Limb (tissue), 2 donors: ENCODE data around the gene FHAD1.

Experiments
- DNase-seq, 2 donors: peaks; one replicate each; pipeline ENCODE4 v3.0.0-alpha.2; 2016; ENCODE audit errors: extremely low spot score in 2 of 2

The FHAD1 gene

DNA sequence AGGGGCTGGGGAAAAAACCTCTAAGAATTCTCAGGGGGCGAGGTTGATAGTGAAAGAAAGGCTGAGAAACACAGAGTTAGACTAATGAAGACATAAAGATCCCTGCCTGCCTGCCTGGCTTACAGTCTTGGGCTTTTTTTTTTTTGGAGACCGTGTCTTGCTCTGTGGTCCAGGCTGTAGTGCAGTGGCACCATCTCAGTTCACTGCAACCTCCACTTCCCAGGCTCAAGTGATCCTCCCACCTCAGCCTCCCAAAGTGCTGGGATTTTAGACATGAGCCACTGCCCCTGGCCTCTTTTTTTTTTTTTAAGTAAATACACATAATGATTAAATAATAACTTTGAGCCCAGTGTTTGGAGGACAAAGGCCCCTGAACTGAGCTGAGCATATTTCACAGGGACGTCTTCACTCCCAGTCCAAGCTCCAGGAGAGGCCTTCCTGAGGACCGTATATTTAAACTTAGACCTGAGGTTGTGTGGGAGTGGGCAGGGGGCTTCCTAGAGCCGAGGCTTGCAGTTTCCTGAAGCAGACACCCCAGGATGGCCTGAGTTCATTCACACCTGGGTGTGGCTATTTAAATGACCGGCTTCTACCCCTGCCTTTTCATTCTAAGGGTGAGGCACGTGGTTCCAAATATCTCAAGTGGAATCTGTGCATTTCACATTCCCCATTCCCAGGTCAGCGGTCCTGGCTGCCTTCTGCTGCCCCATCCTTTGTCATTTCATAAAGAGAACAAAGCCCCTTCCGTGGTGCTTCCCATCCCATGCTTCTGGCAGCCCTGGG is 146.6 kb downstream of the FHAD1 start:
- no peak for DNase-seq

DNA sequence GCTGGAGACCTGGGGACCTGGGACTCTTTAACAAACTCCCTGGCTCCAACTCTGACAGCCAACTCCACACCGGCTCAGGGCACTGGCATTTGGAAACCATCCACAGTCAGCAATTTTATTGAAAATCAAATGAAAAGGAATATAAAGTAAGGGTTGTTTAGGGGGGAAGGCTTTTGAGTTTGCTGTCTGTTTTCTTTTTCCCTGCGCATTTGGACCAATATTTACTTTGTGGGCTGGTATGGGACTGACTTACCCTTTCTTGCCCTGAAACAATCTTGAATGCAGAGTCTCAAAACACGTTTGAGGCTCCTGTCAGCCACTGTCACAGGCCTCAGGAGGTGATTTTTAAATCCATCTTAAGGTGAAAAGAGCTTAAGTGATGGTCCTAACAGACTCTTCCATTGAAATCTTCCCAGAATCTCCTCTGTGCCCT is 147.3 kb downstream of the FHAD1 start:
- DNase-seq, result no peak

DNA sequence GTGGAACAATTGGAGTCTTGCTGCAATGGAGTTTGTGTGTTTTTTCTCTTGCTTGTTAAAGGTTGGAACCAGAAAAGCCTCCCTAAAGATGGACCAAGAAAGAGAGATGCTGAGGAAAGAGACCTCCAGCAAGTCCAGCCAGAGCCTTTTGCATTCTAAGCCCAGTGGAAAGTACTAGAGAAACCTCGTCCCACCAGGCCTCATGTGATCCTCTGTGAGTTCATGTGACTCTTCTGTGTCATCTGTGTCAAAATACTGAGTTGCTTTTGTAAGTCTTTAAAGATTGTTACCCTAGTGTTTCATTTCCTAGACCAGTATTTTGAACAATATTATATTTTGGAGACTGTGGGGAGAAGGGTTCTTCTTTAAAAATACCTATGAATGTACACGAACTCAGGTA is 150.2 kb downstream of the FHAD1 start:
- no peak for DNase-seq

DNA sequence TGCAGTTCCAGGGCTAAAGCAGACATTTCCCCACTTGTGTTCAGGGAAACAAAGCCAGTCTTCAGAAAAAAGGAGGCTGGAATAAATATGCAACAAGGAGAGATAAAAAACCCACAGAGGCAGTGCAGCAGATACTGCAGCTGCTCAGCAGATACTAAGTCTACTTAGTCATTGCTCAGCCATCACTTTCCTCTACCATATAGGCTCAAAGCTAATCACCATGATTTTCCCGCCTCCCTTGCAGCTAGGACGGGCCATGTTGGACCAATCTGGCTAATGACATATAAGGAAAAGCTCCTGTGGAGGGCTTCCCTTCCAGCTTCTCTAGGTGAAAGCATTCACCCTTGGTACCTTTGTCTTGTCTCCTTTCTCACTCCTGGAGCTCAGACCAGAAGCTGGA is 152.7 kb downstream of the FHAD1 start:
- DNase-seq, result no peak

DNA sequence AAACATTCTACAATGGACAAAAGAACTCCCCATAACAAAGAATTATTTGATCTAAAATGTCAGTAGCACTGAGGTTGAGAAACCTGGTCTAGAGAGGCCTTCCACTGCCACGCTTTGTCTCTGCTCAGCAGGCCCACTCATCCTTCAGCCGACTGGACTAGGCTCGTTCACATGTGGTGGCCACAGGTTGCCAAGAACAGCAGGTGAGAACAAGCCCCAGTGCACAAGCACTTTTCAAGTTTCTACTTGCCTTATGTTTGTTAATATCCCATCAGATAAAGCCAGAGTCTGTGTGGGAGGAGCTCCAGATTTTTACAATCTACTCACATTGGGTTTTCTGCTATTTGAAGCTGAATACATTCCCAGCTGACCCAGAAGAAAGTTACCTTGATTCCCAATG is 153.6 kb downstream of the FHAD1 start:
- no peak for DNase-seq

DNA sequence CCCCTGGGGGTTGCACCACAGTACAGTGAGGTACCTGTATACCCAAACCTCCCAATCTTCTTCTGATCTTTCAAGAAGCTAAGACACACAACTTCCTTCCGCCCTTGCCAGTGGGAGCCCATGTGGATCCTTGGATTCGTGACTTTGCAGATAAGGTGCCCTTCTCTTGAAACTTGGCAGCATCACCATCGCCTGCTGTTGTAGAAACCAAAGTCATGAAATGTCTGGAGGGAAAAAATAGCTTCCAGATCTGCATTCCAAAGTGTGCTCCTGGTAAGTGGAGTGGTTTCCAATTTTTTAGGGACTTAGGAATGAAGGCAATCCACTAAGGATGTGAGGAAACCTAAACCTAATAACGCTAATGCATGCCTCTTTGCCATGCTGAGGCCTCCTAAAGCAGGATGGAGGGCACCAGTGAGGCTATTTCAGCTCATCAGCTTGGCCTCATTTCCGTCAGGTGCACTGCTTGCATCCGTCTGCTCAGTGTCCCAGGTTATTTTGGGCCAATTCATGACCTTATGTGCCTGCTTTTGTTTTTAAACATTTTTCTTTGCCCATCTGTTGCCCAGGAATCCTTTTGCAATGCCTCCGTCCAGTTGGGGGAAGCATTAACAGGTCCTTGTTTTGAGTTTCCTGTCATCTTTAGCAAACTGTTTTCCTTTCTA is 154.5 kb downstream of the FHAD1 start:
- DNase-seq, result no peak

DNA sequence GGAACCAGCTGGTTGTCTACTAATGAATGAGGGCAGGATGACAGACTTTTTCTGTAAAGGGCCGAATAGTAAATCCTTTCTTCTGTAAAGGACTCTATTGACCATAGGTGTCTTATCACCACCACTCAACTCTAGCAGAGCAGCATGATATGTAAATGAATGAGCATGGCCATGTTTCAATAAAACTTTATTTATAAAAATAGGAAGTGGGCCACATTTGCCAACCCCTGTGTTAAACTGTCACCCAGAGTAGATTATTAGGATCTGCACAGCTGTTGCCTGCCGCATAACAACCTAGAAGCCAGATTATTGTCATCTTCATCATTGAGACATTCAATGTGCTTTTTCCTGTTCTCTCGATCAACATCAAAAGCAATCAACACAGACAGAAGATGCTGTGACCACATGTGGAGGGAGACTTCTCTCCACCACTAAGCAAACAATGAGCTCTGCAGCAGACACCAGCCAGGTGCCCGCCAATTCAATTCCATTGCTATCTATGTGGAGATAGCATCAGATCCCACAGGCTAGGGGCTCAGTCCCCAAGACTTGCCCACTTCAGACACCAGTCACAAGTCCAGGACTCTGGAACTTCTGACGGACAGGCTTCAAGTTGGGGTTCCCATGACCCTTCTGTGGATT is 155.9 kb downstream of the FHAD1 start:
- no peak for DNase-seq

DNA sequence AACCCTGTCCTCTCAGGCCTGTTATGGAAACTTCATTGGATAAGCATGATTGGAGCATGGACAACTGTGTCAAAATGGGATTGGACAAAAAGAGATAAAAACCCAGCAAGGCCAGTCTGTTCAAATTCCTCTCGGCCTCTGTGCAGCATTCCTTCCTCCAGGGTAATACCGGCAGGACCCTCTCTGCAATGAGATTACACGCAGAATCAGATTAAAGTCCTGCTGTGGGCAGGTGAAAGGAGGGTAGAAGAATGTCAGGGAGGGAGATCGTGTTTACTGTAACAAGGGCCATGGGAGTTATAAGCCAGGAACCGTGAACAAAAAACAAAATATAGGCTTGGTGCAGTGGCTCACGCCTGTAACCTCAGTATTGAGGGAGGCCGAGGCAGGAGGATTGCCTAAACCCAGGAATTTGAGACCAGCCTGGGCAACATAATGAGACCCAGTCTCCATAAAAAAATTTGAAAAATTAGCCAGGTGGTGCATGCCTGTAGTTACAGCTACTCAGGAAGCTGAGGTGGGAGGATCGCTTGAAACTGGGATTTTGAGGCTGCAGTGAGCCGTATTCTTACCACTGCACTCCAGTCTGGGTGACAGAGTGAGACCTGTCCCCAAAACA is 157.0 kb downstream of the FHAD1 start:
- DNase-seq, result no peak

DNA sequence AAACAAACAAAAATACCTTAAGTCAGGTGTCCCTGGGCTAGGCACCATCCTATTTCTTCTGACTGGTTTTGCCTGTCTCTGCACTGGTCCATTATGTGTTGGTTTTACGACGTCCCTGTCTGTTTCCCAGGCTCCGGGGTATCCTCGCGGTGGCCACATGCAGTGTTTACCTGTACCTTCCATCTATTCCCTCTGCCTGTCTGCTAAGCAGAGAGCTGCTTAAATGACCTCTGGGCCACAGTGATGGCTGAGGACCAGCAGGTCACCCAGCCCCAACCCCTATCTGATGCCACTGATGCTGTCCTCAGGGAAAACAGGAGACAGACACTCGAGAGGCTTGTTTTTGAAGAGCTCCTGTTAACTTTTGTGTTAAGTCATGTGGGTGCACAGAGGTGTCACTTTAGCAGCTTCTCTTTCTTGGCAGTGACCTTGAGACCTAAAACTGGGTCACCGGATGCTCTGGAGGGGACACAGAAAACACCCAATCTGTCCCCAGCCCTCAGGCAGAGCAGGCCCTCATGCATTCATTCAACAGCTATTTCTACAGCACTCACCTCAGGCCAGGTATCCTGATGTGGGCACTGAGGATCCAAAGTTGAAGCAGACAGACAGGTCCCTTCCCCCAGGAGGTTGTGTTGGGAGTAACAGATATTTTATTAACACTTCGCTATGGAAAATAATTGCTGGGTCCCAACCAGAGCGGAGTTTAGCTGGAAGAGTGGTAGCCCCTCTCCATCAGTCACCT is 158.3 kb downstream of the FHAD1 start:
- DNase-seq, result no peak

DNA sequence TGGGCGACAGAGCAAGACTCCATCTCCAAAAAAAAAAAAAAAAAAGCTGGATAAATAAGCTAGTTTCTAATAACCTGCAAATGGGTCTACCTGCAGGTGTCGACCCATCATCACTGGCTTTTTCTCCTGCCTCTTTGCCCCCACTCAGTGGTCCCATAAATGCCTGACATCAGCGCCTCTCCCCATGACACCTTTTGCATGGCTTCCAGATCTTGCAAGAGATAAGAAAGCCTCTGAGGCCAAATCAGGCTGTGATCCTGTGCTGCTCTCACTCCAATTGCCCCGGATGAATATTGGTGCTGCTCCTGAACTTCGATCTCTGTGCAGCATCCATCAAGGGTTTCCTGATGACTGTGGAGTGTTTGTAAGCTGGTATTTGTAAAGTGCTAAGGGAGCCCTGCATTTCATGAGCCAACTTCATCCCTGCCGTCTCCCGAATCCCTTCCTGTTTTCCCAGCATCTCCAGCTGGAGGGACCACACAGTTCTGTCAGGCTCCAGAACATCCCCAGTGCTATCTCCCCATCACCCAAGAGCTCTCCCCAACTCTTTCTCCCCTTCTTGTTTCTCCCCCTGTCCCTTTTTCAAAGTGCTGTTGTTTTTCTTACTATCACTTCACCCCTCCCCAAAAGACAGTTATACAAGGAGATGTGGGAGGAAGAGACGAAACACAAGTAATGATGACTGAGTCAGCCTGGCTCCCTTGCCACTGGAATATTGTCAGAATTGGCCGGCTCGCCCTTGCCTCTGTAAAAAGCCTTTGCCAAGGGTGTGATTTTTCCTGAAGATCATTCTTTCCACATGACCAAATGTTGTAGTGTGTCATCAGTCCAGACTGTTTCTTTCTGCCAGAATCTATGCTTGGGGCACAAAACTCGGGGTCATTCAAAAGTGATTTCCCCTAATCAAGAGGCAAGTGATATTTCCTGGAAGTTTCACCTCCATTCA is 159.9 kb downstream of the FHAD1 start:
- peak in 1 of 2 donors; percentile 51 for DNase-seq

DNA sequence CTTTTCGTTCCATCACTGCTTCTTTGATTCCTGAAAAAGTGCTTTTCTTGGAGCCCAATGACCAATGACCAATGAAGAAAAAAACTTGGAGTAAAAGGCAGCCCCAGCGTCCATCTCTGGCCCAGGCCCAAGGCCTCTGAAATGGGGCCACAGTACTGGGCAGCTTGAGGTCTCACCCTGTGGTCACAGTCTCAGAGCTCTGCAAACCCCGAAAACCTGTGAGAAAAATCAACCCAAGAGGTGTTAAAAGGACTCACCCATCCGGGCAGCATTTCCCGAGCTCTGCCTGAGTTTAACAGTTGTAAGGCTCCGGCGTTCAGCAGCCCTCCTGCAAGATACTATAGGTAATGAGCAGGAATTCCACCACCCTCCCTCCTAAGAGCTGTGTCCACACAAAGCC is 160.6 kb downstream of the FHAD1 start:
- no peak for DNase-seq

DNA sequence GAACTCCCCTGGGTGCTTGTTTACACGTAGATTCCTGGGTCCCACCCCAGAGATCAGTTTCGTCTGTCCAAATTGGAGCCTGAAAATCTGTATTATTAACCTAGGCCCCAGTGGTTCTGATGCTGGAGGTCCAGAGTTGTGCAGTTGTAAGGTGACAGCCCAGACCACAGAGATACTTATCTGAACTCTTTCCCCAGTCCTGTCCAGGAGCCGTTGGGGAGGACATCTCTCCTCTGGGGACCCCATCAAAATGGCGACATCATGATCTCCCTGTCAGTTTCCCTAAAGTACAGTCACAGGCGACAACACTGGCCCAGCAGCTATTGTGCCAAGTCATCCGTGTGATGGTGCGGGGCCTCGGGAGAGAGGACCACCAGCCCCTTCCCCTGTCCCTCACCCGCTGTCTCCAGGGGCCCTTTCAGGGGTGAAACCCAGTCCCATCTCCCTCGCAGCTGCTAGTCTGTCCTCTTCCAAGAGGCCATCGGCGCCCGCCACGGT is 161.9 kb downstream of the FHAD1 start:
- no peak for DNase-seq

DNA sequence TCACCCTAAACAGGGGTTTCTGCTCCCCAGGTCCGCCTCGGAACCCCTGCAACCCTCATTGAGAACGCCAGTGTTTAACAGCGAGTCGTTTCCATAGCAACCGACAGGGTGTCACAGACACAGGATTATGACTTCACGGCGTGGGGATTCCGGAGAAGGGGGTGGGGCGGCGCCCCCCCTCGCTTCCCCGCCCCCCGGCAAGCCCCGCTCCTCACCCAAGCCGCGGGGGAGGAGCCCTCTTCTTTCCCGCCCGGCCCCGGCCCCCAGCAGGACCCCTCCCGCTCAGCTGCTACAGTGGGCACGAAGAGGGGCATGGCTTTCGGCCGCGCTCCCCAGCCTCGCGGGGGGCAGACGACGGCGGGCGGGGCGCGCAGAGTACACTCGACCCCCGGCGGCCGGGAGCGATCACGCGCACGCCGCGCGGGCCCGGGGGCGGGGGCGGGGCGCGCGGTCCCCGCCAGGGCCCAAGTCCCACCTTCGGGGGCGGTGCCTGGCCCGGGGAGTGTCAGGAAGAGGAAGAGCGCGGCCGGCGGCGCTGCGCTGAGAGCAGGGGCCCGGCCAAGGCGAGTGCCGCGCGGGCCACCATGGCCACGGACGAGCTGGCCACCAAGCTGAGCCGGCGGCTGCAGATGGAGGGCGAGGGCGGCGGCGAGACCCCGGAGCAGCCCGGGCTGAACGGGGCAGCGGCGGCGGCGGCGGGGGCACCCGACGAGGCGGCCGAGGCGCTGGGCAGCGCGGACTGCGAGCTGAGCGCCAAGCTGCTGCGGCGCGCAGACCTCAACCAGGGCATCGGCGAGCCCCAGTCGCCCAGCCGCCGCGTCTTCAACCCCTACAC is 162.6 kb downstream of the FHAD1 start, which contains the start of gene EFHD2:
Gene EFHD2, plus strand, starts transcription at position 501 of the 835 bp plus-strand sequence. Its CDS starts 84 bp downstream, at position 585.
- peak; percentile 84 to 93 for DNase-seq

DNA sequence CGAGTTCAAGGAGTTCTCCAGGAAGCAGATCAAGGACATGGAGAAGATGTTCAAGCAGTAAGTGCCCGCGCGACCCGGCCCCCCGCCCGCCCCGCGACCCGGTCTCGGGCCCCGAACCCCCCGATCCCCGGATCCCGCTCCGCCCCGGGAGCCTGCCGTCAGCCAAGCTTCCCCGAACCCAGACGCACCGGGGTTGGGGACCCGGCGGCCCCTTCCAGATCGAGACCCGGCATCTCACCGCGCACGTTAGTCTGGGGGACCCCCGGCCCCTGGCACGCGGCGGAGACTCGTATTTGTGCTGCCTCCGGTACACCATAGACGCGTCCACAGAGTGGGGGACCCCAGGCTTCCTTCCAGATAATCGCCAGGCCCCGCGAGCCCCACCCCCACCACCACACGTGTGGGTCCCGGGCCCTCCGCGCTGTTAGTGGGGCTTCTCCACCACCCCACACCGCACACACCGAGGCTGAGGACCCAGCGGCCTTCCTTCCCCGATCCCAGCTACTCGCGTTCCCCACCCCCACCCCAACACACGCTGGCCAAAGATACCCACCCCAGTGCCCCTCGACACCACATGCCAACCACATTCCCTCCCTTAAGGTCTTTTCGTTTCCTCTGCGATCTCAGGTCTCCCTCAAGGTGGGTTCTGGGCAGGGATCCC is 163.3 kb downstream of the FHAD1 start:
- DNase-seq, result peak in 1 of 2 donors; percentile 64

DNA sequence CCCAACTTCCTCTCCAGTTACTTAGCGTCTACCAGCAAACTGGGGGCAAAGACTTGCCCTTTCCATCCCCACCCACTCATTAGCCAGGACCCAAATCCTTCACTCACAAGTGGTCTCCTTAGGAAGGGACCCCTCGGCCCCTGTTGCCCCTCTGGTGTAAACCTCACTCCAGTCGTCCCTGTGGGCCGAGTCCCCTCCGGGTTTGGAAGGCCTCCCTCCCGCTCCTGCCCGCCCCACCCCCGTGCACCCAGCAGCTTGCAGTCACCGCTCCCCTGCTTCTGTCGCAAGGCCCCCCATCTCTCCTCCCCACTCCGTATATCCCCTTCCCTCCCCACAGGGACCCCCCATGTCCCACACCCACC is 163.8 kb downstream of the FHAD1 start:
- DNase-seq, result no peak

DNA sequence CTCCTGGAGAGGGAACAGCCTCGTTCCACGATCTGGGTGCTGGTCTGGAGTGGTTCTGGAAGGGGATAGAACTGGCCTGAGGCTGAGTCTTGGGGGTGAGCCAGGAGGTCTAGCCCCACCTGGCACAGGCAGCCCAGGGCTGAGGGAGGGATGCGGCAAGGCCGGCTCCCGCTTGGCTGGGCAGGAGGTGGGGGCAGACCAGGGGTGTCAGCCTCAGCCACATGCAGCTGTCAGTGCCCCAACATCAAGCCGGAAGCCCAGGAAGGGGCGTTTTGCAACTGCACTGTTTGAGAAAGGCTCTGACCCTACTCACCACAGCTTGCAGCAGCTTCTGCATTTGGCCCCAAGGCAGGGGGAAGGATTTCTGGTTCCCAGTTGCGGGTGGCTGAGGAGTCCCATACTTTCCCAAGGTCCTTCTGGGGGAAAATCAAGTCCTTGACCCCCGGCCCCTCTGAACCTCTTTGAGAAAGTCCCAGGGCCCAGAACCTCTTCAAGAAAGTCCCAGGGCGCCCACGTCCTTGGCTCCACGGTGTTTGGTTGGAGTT is 164.6 kb downstream of the FHAD1 start:
- no peak for DNase-seq

DNA sequence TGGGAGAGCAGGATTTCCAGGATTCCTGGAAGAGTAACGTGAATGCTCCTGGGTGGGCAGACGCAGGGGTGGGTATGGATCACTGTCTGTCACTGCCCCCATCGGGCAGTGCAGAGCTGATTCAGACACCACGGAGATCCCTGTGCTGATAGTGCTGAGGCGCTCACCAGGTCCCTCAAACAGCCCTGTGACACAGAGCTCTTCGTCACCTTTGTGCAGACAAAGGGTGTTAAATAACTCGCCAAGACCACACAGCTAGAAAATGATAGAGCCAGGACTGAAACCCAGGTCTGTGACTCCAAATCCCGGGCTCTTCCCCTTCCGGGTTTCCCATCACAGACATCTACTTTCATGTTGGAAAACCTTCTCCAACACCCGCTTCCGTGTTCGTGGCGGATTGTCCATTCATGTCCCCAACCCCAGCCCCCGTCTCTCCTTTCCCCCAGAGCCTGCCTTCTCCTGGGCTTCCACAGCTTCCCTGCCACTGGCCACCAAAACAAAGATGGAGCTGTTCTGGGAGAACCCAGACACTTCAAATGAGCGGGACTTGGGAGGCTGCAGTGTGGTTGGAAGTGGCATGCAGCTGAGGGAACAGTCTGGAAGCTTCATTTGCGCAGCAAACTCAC is 165.3 kb downstream of the FHAD1 start:
- DNase-seq, result no peak

DNA sequence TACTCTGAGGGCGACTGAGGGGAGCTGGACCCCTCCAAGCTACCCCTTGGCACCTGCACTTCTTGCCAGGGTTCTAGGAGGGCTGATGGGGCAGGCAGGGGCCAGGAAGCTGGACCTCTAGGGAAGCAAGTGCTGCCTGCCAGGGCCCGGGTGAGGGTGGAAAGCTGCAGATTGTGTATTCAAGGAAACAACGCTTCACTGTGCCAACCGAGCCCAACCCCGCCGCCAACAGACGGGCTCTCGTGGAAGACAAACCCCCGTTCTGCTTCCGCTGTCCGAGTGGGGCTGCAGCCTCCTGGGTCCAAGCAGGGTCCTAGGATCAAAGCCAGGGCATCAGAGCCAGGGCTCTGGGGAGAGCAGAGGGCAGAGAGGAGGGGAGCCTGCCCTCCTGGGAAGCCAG is 165.8 kb downstream of the FHAD1 start:
- DNase-seq, result no peak
